HG02852 (cell line): ENCODE data around the gene GCNT2.
A peak's percentile ranks its signal among the peaks of the same experiment; 100 is the strongest.
"Not testable (repeated sequence)": the region's sequence is repeated elsewhere in the genome, so short reads cannot be mapped to it uniquely, and the experiment has no call there.

Experiments used
- ATAC-seq: cut with Tn5 transposase; IDR thresholded peaks from one replicate; pipeline ENCODE4 v1.9.1; 2021; ENCODE audit warnings: mild to moderate bottlenecking, moderate library complexity; ENCODE audit not compliant: unreplicated experiment

The GCNT2 gene

DNA sequence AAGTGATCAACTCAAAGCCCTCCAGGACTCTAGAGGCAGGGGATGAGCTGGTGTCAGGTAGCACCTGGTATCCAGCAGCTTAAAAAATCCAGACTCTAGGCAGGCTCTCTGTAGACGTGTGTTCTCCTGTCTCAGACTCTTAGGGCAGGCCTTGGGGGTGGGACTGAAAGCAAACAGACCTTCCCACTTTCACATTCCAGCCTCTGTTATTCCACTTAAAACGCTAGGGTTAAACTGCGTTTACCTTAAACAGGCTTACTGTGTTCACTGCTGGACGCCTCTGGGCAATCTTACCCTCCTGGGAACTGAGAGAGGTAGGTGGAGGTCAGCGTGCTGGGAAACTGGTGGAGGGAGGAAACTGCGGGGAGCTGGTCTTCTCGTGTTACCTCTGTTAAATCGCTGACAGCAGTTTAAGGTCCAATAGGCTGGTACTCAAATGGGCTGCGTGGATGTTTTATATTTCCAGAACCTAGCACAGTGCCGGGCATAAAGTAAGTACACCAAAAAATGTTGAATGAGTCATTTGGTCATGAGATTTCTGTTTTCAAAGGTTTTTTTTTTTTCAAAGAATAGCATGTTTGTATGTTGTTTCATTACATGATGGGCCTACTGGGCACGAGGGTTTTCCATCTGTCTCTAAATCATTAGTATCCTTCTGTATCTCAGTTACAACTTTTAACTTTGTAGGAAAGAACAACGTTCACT lies at the start of gene GCNT2:
GCNT2 (plus strand) TSS at position 248 of the 705 bp plus-strand sequence. CDS start 7,561 bp downstream, outside the sequence.
- peak; percentile 41 for ATAC-seq

DNA sequence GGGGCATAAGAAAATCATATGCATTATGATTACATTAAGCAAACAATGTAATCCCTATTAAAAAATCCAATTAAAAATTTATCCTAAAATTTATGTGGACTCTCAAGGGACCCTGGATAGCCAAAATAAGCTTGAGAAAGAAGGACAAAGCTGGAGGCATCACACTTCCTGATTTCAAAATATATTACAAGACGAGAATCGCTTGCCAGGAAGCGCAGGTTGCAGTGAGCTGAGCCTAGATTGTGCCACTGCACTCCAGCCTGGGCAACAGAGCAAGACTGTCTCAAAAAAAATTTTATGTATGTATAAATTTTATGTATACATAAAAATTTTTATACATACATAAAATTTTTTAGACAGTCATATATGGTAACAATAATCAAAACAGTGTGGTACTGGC lies 48.5 kb upstream of the GCNT2 start:
- ATAC-seq: no peak

DNA sequence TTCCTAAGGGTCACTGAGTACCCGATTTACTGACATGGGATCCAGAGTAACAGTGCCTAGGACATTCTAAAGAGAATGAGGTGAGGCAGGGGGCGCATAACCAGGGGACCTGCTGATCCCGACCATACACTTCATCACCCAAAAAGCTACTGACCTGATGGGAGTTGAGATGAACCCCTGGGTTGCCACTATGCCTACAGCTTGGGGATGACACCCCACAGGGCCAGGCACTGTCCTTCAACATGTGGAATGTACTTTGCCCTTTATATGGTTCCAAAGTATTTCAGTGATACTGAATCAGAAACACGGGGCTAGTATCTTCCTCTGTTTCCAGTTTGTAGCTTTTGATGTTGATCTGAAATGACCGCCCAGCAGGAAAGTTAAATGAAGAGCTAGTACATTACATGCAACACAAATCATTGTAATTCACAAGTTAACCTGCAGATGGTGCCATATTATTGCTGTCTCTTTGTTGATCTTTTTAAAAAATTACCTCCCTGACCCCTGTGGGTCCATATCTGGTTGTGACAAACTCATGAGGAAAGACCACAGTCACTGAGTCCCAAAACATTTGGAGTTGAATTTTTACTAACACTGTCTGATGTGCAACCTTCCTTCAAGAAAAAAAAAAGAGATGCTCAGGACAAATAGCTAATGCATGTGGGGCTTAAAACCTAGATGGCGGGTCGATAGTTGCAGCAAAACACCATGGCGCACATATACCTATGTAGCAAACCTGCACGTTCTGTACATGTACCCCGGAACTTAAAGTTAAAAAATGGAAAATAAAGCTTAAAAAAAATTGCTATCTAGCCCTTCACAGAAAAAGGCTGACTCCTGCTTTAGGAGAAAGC lies 42.7 kb upstream of the GCNT2 start:
- no peak for ATAC-seq

DNA sequence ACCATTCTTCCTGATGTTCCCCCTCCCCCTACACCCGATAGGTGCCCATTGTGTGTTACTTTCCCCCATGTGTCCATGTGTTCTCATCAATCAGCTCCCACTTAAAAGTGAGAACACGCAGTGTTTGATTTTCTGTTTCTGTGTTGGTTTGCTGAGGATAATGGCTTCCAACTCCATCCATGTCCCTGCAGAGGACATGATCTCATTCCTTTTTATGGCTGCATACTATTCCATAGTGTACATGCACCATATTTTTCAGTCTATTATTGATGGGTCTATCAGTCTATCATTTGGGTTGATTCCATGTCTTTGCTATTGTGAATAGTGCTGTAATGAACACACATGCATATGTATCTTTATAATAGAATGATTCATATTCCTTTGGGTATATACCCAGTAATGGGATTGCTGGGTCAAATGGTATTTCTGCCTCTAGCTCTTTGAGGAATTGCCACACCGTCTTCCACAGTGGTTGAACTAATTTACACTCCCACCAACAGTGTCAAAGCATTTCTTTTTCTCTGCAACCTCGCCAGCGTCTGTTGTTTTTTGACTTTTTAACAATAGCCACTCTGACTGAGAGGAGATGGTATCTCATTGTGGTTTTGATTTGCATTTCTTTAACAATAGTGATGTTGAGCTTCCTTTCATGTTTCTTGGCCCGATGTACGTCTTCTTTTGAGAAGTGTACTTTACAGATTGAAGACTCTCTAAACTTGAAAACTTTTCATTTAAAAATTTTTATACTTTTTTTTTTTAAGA lies 41.0 kb upstream of the GCNT2 start:
- no peak for ATAC-seq

DNA sequence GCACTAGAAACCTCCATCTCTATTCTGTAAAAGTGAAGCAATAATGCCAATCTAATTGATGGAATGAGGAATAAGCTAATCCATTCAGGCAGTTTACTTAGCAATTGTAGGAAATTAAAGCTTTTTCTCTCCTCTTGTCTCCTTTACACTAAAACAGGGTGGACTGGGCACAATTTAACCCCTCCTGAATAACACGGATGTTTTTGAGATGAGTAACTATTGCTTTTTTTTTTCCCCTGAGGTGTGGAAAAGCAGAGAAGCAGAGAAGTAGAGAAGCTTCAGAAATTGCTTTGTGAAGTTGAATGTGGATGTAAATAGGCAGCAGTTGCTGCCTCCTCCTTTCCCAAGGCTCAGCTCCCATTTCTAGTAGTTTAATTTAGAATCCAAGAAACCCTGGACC lies 40.0 kb upstream of the GCNT2 start:
- ATAC-seq: no peak

DNA sequence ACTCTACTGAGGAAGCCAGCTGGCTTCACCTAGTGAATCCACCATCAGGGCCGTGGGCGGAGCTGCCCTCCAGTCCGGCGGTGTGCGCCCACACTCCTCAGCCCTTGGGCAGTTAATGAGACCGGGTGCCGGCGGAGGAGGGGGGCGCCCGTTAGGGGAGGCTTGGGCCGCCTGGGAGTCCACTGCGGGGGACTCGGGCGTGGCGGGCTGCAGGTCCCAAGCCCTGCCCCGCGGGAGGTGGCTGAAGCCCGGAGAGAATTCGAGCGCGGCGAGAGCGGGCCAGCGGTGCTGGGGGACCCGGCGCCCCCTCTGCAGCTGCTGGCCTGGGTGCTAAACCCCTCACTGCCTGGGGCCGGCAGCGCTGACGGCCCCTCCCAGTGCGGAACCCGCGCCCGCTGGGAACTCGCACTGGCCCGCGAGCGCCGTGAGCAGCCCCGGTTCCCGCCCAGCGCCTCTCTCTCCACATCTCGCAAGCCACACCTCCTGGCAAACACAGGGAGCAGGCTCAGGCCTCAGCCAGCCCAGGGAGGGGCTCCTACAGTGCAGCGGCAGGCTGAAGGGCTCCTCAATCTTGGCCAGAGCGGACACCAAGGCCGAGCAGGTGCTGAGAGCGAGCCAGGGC lies 38.4 kb upstream of the GCNT2 start:
- ATAC-seq: no peak

DNA sequence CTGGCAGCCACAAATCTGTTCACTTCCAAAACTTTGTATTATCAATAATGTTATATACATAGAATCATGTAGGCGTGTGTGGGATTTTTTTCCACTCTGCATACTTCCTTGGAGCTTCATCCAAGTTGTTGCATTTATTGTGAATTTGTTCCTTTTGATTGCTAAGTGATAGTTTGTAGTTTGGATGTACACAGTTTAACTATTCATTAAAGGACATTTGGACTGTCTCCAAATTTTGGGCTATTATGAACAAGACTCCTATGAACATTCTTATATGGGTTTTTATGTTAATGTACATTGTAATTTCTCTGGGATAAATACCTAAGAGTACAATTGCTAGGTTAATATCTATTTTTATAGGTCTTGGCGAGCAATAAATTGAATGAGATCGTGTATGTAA lies 36.2 kb upstream of the GCNT2 start:
- no peak for ATAC-seq

DNA sequence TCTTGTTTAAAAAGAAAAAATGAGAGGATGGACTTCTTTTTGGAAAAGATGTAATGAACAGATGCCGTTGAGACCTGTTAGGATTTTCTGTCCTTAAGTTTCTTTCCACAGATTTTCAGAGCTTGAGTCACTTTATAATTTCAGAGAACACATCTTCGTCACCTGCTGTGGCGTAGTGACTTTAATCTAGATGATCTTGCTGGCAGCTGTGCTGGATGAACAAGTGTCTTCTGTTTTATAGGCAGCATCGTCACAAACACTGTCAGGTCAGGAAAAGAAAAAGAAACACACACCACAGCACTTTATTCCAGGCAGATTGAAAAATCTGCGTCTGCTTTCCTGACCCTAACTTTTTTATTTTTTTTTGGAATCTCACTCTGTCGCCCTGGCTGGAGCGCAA lies 35.7 kb upstream of the GCNT2 start:
- ATAC-seq: no peak

DNA sequence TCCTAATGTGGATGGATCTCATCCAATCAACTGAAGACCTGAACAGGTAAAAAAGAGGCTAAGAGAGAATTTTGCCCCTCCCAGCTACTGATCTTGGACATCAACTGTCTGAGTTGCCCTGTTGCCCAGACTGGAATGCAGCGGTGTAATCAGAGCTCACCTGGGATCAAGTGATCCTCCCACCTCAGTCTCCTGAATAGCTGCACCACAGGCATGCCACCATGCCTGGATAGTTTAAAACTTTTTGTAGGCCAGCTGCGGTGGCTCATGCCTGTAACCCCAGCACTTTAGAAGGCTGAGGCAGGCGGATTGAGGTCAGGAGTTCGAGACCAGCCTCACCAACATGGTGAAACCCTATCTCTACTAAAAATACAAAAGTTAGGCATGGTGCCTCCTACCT lies 34.9 kb upstream of the GCNT2 start:
- ATAC-seq: no peak

DNA sequence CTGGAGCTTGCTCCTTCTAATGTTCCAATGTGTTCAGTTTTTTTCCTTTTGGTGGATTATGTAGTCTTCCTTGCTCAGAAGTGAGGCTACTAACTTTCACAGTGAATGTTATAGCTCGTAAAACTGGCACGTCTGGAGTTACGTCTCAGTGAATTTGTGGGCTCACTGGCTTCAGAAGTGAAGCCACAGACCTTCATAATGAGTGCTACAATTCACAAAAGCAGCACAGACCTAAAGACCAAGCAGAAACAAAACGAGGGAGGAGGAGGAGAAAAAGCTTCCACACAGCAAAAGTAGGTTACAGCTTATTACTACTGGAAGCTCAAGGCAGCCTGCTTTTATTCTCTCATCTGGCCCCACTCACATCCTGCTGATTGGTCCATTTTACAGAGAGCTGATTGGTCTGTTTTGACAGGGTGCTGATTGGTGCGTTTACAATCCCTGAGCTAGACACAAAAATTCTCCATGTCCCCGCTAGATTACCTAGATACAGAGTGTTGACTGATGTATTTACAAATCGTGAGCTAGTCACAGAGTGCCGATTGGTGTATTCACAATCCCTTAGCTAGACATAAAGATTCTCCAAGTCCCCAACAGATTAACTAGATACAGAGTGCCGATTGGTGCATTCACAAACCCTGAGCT lies 34.1 kb upstream of the GCNT2 start:
- ATAC-seq: not testable (repeated sequence)

DNA sequence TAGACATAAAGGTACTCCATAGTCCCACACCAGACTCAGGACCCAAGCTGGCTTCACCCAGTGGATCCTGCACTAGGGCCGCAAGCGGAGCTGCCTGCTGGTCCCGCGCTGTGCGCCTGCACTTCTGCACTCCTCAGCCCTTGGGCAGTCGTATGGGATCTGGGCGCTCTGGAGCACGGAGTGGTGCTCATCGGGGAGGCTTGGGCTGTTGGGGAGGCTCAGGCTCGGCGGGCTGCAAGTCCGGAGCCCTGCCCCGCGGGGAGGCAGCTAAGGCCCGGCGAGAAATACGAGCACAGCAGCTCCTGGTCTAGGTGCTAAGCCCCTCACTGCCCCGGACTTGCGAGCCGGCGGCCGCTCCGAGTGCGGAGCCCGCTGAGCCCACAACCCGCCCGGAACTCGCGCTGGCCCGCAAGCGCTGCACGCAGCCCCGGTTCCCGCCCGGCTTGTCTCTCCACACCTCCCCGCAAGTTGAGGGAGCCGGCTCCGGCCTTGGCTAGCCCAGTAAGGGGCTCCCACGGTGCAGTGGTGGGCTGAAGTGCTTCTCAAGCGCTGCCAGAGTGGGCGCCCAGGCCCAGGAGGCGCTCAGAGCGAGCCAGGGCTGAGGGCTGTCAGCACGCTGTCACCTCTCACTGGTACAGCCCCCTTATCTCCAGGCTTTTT lies 33.4 kb upstream of the GCNT2 start:
- no peak for ATAC-seq

DNA sequence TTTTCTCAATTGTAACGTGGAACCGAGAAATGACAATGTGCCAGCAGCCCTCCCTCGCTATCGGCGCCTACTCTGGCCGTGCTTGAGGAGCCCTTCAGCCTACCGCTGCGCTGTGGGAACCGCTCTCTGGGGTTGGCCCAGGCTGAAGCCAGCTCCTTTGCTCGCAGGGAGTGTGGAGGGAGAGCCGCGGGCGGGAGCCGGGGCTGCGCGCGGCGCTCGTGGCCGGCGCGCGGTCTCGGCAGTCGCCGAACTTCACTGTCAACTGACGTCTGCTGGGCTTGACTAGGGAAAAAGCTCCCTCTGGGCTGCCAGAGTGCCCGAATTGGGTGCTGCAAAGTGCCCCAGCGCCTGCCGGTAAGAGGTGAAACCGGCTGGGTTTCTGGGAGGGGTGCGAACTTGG lies 29.7 kb upstream of the GCNT2 start:
- no peak for ATAC-seq

DNA sequence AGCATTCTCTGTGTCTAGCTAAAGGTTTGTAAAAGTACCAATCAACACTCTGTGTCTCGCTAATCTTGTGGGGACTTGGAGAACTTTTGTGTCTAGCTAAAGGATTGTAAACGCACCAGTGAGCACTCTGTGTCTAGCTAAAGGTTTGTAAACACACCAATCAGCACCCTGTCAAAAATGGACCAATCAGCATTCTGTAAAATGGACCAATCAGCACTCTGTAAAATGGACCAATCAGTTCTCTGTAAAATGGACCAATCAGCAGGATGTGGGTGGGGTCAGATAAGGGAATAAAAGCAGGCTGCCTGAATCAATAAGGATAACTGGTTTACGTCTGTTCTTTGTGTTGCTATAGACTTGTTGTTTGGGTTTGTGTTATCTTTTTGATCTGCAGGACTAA lies 29.2 kb upstream of the GCNT2 start:
- not testable (repeated sequence) for ATAC-seq

DNA sequence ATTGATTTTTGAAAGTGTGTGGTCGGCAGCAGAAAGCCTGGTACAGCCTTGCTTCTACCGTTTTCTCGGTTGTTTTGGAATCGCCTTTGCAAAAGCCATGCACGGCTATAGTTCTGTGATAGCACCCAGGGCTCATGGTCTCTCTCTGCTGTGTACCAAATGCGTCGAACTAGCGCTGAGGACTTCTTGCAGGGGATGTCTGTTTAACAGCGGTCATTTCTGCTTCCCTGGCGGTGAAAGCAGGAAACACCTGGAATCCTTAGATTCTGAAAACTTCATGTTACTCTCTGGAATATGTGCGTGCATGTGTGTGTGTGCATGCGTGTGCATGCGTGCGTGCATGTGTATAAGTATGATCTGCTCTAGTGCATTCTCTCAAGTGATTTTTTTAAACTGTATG lies 26.1 kb upstream of the GCNT2 start:
- no peak for ATAC-seq

DNA sequence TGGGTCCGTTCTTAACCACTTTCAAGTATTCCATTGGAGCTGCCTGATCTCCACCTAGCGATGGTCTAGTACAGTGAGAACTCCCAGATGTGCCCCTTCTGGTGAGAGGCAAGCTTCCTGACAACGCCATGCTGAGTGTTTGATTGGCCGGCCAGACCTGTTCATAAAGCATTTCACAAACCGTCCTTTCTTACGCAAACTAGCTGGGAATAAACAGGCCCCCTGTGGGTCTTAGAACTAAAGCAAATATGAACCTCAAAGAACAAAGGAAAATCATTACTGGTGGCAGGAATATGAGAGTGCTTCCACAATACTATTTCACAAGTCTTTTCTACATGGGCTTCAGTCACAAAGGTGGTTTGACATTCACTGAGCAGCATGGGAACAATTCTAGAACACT lies 15.6 kb upstream of the GCNT2 start:
- ATAC-seq: no peak

DNA sequence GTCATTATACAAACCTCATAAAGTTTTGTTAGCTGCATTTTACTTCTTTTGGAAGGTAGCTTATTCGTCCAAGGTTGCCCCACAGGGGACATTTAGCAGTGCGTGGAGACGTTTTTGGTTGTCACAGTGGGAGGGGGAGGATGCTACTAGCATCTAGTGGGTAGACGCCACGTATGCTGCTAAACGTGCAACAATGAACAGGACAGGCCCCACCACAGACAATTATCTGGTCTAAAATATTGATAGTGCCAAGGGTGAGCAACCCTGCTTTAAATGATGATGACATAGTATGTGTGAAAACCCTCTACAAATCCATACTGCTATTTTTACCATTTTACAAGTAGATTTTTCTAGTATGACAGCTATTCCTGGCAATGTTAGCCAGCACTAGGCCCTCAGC lies 13.9 kb upstream of the GCNT2 start:
- no peak for ATAC-seq

DNA sequence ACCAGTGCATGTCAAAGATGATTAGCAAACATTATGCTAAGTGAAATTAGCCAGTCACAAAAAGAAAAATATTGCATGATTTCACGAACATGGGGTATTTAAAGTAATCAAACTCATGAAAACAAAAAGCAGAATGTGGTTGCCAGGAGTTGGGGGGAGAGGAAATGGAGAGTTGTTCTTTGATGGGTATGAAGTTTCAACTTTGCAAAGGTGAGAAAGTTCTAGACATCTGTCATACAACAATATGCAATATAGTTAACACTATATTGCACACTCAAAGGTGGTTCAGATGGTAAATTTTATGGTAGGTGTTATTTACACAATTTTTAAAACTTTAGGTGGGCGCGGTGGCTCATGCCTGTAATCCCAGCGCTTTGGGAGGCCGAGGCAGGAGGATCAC lies 13.4 kb upstream of the GCNT2 start:
- ATAC-seq: no peak

DNA sequence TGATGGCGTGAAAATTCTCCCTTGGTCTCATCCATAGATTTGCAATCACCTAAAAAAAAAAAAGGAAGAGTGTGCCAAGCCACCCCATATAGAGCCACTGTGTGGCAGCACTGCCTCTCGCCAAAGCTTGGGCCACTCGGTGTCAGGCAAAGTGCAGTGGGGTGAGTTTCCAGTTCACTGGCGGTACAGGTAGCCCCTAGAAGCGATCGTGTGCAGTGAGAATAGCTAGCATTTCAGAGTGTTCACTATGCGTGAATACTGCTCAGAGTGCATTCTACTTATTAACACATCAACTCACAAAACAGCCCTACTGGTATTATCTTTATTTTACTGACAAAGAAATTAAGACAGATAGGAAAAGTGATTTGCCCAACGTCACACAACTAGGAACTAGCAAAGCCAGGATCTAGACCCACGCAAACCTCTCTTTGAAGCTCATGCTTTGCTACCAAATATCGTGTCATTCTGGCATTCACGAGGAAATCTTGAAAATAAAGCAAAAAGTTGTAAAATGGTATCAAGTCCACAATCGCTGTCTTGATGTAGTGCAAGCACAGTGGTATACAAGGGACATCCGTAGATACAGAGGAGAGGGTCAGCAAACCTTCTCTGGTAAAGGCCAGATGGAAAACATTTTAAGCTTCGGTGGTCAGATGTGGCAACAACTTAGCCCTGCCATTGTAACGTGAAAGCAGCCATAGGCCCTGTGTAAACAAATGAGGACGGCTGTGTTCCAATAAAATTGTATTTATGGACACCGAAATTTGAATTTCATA lies 10.4 kb upstream of the GCNT2 start:
- ATAC-seq: peak; percentile 99

DNA sequence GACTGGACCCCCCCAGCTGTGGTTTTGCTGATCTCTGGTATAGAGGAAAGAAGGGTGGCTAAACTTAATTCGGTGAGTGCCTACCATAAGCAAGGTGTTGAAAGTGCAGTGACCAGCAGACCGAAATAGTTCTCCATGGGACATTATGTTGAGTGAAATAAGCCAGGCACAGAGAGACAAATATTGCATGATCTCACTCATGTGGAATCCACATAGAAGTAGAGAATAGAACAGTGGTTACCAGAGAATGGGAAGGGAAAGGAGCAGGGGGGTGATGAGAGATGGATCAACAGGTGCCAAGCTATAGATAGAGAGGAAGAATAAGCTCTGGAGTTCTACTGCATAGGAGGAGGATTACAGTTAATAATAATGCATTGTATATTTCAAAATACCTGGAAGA lies 9.7 kb upstream of the GCNT2 start:
- no peak for ATAC-seq
